Activated CD8-positive, alpha-beta memory T cell treated with anti-CD3 and anti-CD28 coated beads for 1 hour (primary cell): ENCODE data around the gene GSTA4.
A peak's percentile ranks its signal among the peaks of the same experiment; 100 is the strongest.

ENCODE experiments used
- DNase-seq, 2 donors: peaks; one replicate each; pipeline ENCODE4 v3.0.0-alpha.2; 2020; ENCODE audit warnings: low read depth in 1 of 2; ENCODE audit errors: extremely low read depth in 1 of 2

The GSTA4 gene, protein sequence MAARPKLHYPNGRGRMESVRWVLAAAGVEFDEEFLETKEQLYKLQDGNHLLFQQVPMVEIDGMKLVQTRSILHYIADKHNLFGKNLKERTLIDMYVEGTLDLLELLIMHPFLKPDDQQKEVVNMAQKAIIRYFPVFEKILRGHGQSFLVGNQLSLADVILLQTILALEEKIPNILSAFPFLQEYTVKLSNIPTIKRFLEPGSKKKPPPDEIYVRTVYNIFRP

DNA sequence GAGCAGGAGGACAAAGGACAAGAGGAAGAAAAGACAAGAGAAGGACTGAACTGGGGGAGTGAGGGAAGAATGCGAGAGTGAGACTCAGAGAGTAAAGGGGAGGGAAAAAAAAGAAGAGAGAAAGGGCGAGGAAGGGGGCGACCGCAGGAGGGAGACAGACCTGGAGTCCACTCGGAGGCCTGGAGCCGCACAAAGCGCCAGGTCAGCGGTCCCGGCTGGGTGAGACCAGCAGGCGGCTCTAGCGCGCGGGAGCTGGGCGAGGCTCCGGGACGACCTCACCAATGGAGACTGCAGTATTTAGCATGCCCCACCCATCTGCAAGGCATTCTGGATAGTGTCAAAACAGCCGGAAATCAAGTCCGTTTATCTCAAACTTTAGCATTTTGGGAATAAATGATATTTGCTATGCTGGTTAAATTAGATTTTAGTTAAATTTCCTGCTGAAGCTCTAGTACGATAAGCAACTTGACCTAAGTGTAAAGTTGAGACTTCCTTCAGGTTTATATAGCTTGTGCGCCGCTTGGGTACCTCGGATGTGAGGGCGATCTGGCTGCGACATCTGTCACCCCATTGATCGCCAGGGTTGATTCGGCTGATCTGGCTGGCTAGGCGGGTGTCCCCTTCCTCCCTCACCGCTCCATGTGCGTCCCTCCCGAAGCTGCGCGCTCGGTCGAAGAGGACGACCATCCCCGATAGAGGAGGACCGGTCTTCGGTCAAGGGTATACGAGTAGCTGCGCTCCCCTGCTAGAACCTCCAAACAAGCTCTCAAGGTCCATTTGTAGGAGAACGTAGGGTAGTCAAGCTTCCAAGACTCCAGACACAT lies at the start of gene GSTA4:
GSTA4 (minus strand) TSS at position 196 of the 824 bp plus-strand sequence. CDS start 1,041 bp downstream, outside the sequence.
- DNase-seq = peak; percentile 70 to 73

DNA sequence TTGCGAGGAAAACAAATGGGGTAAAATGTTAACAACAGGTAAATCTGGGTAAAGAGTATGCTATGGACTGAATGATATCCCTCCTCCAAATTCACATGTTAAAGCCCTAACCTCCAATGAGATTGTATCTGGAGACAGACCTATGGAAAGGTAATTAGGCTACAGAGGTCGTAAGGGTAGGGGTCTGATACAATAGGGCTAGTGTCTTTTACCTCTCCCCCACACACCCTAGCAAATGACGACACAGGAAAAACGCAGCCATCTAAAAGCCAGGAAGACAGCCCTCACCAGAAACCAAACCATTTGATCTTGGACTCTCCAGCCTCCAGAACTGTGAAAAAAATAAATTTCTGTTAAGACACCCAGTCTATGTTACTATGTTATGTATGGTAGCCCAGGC lies 49.5 kb upstream of the GSTA4 start:
- DNase-seq = no peak

DNA sequence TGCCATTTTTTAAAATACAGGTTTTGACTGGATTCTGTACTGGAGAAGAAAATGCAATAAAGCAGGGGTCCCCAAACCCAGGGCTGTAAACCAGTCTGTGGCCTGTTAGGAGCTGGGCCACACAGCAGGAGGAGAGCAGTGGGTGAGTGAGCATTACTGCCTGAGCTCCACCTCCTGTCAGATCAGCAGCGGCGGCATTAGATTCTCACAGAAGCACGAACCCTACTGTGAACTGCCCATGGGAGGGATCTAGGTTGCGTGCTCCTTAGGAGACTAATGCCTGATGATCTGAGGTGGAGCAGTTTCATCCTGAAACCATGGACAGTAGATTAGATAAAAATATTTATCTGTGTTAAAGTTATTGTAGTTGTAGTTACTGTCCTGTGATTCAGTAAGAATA lies 49.0 kb upstream of the GSTA4 start:
- no peak for DNase-seq

DNA sequence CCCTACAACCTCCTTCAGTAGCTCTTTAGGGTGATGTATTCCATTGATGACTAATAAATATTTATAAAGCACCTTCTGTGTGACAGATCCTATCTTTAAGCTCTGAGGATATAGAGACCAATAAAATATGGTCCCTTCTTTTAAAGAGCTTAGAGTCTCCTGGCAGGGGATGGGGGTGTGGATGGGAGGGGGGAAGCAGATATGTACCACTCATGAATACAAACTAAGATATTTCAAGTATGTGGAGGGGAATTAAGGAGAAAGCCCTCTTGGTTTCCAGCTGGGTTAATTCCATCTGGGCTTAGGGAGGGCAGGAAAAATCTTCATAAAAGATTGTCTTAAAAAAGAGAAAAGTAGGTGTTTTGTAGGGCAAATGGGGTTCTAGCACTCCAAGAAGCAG lies 48.5 kb upstream of the GSTA4 start:
- DNase-seq = no peak

DNA sequence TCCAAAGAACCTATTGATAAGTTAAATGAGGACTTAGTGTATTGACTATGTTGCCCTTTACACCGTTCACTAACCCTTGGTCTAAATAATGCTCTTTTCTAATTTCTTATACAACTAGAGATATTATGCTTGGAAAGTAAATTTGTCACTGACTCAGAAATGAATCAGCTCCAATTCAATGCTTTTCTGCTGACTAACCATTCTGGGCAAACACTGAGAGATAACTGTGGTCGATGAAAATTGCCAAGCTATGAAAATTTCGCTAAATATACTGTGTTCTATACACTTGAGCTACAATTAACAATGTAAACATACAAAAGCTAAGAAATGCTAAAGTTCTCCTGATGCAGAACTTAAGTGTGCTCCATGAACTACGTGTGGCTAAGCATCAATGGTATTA lies 47.0 kb upstream of the GSTA4 start:
- DNase-seq = no peak

DNA sequence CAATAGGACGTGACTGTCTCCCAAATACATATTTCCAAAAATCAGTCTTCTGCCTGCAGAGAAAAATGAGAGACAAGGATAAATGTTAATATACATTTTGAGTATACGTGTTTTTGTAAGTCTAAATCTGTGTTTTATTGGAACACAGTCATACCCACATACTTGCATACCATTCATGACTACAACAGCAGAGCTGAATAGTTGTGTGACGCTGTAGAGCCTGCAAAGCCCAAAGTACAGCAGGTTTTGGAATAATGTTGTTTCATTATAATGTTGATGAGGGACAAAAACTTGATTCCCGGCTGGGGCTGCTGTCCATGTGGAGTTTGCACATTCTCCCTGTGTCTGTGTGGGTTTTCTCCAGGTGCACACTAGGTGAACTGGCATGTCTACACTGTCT lies 46.3 kb upstream of the GSTA4 start:
- DNase-seq = no peak

DNA sequence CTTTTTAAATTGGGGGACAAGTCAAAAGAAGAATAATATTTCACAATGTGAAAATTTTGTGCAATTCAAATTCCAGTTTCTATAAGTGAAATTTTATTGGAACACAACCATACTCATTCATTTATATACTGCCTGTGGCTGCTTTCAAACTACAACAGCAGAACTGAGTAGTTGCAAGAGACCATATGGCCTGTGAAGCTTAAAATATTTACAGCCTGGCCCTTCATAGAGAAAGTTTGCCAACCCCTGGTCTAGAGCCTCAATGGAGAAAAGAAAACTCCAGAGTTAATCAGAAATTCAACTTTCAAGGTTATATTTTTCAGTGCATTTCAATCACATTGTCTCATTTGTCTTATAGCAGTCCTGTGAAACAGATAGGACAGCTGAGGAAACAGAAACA lies 43.5 kb upstream of the GSTA4 start:
- no peak for DNase-seq

DNA sequence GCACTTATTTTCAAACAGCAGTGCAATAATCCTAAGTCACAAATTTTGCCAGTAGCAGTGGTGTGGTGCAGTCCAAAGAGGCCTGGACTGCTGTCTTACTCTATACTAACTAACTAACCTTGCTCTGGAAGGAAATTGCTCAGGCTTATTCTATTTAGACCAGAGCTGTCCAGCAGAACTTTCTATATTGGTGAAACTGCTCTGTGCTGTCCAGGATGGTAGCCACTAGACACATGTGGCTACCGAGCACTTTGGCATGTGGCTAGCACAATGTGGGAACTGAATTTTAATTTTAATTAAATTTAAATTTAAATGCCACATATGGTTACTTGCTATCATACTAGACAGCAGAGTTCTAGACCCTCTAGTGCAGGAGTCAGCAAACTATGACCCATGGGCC lies 43.1 kb upstream of the GSTA4 start:
- DNase-seq = no peak

DNA sequence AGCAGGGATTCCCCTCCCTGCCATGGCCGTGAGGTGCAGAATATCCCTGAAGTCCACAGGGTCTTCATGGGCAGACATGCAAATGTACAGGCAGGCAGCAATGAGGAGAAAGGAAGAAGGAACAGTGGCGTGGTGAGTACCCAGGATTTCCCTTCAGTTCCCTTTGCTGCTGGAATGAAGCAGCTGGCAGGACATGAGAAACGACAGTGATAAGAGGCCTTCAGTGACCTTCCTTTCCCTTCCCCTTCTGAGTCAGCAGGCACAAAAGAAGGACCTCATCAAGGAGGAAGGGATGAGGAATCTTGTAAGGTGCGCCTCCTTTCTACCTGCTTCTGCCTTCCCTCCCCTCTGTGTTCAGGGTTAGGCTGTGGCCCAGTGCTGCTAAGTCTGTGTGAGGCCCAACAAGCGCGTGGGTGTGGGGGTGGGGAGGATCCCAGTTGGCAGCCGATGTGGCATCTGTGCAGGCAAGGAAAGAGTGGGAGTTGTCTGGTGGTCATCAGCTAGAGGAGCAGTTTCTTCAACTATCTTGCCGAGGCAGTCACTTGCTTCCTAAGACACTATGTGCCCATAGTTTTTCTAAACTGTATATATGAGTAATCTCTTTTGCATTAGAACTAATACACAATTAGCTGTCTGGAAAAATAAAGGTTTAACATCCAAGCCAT lies 40.6 kb upstream of the GSTA4 start:
- no peak for DNase-seq

DNA sequence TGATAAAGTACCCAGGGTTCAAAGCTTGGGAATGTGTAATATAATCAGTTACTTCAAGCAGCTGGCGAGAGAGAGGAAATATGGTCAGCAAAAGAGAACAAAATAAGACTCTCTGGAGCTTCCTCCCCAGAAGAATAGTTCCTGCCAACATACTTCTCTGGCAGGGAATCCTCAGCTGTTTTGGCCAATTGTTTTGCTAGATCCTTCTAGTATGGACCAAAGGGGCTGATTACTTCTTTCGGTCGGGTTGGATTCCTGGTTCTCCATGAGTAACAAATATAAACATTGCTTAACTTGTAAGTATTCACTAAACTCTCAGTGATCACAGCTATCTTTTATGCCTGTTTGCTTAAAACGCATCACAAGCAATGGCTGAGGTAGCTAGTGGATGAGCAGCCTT lies 38.7 kb upstream of the GSTA4 start:
- DNase-seq = no peak

DNA sequence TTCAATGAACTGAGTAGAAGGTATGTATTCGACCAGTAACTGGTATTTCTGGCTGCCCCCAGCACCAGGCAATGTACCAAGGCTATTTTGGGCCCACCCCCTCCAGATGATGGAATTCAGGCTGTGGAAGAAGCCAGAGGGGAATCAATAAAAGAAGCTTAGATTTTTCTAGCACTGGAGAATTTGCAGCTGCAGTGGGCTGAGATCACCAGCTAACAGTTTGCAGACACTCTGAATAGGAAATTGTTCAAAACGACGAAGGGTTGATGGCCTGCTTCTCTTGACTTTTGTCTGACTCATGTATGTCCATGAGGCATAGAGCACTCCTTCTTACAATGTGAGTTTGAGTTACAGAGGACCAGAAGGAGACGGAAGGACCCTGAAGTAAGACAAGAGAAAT lies 37.8 kb upstream of the GSTA4 start:
- no peak for DNase-seq

DNA sequence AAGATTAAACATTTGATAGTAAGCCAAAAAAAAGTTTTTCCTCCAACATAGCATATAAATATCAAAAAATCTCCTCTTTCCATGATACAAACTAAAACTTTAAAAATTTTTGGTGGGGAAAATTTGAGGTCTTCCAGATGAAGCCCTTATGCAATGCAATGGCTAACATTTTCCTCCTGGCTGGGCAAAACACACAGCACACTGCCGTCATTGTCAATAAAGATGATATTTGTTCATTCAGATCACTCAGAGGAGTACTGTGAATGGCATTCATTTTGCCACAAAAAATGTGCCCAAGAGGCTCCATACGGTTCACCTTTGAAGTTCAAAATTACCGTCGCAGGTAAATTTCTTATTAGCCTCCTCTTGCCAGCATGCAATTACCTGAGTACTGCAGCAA lies 36.2 kb upstream of the GSTA4 start:
- DNase-seq = no peak

DNA sequence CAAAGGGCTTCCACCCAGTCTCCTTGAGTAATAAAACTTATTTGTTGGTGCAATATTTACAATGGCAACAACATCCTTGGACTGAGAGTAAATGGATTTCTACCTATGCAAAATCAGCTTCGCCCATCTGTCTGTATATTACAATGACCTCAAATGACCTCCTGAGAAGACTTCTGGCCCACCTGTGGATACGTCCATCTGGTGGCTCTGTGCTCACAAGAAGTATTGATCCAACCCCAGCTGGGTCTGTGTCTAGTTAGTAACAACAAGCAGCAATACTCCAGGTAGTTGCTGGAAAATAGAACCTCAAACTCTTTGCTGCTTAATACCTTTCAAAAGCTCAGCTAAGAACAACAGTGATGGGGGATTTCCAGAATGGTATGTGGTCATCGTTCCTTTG lies 34.7 kb upstream of the GSTA4 start:
- DNase-seq = no peak

DNA sequence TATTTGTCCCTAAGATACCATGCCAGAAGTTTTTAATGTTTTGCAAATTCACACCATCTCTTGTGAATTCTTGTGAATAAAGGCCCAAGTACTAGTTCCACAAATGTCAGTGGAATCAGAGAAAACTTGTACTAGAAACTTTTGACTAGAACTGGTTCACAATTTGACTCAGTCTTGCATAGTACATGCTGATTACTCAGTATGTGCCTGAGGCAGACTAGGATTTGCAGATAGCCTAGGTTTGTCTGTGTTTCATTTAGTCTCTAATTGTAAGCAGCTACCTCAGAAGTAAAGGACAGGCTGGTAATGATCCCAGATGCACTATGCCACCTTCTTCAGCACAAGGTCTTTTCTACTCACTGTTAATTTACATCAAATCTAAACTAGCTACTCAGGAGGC lies 34.2 kb upstream of the GSTA4 start:
- no peak for DNase-seq

DNA sequence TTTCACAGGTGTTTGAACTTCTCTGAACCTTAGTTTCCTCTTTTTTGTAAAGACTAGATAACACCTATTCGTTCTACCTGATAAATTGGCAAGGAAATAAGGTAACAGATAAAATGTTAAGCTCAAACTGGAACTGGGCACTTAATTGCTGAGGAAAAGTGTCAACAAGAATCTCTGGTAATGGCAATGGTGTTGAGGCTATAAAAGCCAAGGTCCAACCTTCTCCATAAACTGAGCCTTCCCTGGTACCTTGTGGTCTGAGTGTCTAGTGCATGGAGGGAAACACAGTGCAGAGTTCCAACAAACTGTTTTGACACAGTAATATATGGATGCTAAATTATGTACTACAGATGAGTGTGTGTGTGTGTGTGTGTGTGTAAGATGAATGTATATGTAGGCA lies 33.4 kb upstream of the GSTA4 start:
- no peak for DNase-seq

DNA sequence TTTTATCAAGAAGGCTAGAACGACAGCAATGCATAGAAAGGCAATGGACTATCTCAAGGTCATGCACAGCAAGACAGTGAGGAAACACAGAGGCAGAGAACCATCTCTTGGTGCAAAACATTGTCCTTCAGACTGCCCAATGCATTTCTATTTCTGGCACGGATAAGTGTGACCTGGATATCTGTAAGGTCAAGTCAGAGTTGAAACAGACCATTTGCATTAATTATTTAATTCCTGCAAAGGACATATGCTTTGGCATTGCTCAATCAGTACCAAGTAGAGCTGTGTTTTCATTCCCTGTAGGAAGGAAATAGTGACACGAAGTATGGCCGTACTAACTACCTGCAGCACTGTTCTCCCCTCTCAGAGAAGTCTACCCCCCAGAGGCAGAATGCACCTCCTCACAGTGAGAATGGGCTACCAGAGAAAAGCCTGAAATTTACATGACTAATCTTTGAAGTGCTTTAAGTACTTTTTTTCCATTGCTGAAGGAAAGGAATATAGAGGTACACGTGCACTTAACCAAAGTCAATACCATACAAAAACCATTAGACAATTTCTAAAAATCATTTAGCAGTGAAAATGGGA lies 32.1 kb upstream of the GSTA4 start:
- DNase-seq = no peak

DNA sequence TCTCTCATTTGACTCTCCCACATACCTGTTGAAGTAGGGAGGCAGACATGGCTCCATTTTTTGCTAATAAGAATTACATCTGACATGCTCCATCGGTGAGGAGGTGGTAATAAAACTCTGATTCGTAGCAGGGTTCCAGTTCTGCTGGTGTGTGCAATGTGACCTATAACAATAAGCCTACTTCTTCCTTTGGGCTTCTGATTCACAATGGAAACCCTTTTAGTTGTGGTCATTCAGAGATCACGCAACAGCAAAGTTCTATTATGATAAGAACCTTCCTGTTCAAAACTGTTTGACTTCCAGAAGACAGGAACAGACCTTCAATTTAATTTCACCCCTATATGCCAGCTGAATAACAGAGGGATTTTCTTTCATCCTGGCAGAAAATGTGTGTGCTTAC lies 31.4 kb upstream of the GSTA4 start:
- DNase-seq = no peak

DNA sequence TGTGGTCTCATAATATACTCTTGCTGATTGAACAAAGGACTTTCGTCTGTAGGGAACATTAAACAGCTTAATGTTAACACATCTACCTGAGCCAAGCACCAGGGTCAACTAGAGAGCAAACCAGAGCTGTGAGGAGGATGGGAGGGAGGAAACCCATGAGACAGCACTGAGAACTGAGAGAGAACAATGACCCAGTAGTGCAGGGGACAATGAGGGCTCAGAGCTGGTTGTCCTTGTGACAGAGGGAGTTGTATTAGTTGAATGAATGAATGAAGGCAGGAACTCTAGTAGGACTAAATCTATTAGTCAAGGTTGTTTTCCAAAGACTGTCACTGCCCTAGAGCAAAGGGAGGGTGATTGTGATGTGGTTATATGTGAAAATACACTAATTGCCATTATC lies 28.2 kb upstream of the GSTA4 start:
- DNase-seq = no peak

DNA sequence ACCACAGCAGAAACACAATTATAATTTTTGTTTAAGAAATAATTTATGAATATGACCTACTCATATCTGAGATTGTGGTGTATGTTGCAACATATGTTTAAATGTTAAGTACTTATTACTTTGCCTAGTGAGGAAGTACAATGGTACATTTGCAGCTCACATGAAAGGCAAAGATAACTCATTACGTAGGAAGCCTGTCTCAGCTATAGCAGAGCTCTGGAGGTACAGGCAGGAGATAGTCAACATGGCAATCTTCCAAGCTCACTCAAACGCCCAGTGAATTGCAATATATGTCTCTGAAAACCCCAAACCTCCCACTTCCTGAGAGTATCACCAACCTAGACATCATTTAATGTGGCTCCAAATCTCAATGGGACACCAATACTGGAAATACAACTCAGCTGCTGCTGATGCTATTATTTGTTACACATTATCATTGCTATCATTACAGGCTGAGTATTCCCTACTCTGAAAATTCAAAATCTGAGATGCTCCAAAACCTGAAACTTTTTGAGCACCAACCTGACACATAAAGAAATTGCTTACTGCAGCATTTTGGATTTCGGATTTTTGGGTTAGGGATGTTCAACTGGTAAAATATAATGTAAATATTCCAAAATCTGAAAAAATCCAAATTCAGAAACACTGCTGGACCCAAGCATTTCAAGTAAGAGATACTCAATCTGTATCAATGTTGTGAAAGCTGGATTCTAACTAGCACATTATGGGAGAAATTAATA lies 25.1 kb upstream of the GSTA4 start:
- DNase-seq = no peak

DNA sequence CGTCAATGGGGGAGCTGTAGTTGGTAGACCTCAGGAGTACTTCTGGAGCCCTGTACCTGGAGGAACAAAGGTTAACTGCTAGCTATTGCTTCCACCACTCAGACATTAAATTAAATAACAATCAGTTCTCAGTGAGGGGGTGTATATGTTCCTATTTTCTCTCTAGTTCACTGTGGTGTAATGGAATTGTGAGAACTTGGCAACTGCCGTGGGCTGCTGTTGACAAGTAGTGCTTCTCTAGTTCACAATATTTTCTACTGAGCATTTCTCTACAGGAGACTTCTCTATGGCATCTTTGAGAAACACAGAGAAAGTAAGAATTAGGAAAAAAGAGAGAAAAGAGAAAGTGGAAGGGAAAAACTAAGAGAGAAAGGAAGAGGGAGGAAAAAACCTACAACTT lies 23.4 kb upstream of the GSTA4 start:
- DNase-seq = no peak

DNA sequence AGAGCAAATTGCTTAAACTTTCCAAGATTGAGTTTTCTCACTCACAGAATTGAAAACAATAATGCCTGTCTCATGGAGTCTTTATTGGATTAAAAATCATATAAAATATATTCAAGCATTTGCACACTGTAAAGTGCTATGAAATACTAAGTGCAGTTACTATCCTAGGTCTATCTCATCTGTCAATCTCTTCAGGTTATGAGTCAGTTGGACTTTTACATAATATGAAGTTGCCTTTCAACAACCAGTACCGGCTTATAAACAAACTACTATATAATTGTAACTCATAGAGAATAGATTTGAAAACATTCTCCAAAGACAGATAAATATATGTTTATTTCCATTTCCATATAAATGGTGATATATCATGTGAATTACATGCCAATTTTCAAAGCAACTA lies 20.4 kb upstream of the GSTA4 start:
- no peak for DNase-seq
